ENCODE results near the gene GLI3.

GLI3 gene

DNA sequence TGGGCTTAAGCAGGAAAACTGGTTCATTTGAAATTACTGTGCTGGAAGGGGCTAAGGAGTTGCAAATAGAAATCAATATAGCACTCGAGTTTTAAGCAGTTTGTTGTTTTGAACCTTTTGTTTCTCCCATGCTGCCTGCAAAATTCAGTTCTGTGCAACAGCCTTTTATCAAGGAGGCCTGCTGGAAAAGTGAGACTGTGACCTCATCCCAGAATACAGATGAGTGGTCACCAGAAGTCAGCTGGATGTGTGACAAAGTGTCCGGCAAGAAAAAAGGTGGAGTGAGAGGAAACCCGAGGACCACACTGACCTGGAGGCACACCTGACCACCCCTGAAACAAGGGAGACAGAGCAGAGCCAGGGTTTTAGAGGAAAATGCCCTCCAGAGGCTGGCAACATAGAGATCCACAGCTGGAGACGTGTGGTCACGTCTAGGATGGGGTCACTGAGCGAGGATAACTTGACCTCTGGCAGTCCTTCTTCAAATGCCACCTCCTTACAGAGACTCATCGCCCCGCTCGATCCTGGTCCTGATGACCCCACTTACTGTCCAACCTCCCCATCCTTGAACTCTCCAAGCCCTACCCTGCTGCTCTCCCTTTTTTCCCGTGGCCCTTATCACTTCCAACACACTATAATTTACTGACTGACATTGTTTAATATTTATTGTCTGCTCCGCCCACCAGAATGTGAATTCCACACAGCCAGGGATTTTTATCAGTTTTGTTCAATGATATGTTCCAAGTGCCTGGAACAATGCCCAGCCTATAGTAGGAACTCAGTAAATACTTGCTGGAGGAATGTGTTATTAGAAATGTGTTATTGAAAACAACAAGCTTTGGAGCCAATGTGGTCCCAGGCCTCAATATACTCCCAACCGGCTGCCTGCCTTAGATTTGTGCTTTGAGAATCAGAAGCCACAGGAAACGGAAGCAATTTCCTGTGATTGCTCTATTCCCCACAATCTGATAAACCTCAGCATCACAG, 243.8 kb downstream of the GLI3 start:
- DNase-seq, result no peak

GRCh38 chr7:41984888-41985287, 252.1 kb downstream of the GLI3 start:
- no peak for DNase-seq

GRCh38 chr7:41981046-41982040, 255.7 kb downstream of the GLI3 start:
- DNase-seq, result no peak

GRCh38 chr7:41979834-41980307, 257.1 kb downstream of the GLI3 start:
- DNase-seq, result no peak

DNA sequence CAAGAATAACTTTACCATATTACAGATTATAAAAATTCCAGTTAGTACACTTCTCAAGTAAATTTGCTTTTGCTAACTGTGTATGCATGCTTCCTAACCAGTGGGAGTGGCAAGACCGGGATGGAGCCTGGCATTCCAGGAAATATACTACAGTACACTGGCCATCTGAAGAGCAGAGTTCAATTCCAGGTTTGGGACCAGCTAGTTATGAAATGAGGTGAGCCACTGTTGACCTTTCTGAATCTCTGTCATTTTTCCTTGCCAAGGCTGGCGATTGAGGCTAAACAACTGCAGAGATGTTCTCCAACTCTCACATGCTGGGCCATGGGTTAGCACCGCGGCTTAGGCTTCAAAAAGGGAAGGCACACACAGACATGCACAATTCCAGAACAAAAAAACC, 258.2 kb downstream of the GLI3 start:
- no peak for DNase-seq

DNA sequence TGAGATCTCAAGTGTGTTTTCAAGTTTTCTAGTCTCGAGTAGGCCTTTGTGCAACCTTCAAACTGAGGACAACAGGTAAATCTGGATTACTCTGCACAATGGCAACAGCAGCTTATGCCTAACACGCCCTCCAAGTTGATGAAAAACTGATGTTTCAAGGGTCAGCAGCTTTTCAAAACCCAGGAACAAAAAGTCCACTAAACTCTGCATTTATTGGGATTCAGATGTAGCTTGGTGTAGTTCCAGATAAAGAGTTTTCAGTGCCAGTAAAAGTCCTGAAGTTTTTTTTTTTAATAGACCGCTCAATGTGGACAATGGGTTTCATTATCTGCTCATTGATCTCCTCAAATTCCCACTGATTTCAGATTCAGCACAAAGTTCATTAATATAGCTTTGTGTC, 259.3 kb downstream of the GLI3 start:
- DNase-seq, result no peak

DNA sequence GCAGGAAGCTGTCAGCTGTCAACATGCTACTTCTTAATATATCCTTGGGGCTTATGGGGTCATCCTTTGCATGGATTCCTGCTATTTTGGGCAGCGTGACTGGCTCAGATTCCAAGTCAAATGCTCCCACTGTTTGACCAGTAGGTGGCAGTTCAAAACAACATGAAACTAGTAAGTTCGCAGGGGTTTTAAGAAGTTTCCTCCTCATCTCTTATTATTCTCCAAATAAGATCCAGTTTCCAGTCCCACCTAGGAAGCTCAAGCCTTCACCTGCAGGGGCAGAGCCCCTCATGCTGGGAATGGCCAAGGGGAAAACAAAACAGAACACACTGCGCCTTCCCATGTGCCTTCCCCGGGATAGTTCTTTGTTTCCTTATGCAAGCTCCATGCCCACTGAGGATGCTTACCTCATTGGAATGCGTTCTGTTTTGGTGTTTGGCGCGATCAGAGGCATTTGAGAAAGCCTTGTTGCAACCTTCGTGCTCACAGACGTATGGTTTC, 259.8 kb downstream of the GLI3 start:
- DNase-seq, result peak; percentile 24 to 74

DNA sequence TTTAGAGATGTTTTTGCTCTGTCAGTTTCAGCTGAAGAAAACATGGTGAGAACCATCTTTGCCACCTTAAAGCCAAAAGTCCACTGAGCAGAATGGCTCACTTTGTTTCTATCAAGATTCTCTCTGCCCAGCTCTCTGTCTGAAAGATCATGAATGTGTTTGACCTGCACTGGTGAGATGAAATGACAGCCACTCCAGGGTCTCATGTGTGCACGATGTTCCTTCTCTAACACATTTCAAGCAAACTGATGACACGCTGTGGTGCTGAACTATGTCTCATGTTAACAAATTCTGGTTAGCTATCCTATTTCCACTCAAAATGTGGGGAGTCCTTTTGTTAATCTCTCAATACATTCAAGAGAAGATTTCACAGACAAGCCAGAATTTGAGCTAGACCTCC, 260.6 kb downstream of the GLI3 start:
- no peak for DNase-seq

- DNase-seq, result no peak
Observed at GRCh38 chr7:41975849-41976248, 261.2 kb downstream of the GLI3 start.

DNA sequence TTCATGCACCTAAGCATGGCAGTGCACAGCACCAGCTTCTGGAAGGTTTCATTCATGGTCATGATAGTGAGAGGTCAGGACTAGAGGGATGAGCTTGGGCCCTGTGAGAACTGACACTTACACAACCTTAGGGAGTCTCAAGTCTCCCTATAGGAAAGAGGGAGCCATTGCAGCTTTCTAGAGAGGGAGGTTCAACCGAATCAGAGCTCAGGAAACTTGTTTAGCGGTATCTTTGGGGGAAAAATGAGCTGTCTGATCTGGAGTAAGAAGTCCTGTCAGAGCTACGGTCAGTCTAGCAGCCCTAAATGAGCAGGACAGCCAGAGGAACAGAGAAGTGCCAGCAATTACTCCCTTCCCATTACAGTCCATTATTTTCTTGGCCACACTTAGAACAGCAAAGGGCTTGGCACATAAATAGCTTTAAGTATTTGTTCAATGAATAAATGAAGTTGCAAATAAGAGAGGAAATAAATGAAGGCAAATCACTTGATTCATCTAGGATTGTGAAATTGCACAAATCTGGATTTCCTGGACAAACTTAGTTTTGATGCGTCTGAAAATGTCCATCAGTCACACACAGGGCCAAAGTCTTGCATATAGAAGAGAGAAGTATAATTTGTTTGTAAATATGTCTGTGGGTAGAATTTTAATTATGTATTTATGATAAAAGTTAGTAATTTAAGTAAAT, 262.0 kb downstream of the GLI3 start:
- no peak for DNase-seq

- no peak for DNase-seq
Observed at GRCh38 chr7:41973202-41973730, 263.7 kb downstream of the GLI3 start.

- DNase-seq, result no peak
Observed at GRCh38 chr7:41972776-41973175, 264.2 kb downstream of the GLI3 start.

DNA sequence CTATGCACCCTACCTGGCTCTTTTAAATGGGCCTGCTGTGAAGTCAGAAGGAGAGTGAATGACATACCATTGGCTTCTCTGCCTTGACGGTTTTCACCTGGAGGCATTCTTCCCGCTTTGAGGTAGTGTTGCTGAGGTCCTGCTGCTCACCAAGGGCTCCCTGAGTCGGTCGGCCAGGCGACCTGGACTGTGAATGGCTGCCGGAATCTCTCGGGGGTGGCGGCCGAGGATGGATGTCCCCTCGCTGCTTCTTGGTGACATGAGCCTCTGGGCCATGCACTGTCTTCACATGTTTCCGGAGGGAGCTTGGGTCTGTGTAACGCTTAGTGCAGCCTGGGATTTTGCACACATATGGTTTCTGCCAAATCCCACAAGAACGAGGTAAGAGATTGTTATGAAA, 264.7 kb downstream of the GLI3 start:
- no peak for DNase-seq

GRCh38 chr7:41971640-41972187, 265.3 kb downstream of the GLI3 start:
- DNase-seq, result no peak

DNA sequence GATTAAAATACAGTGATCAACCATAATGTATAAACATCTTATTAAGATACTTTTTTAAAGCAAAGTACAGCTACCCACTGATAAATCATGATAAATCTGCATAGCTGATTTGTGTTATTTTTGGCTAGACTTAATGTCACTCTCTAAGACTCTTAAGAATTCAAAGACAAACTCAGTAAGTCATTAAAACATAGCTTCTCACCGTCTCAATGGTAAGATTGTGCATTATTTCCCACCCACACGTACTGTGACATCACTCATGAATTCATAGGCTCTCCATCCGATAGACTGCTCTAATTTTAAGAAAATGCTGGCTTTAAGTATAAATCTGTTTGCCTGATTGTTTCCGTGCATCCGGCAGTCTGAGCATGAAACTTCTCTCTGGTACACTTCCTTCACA, 266.1 kb downstream of the GLI3 start:
- no peak for DNase-seq

GRCh38 chr7:41969561-41970105, 267.4 kb downstream of the GLI3 start:
- DNase-seq, result no peak

DNA sequence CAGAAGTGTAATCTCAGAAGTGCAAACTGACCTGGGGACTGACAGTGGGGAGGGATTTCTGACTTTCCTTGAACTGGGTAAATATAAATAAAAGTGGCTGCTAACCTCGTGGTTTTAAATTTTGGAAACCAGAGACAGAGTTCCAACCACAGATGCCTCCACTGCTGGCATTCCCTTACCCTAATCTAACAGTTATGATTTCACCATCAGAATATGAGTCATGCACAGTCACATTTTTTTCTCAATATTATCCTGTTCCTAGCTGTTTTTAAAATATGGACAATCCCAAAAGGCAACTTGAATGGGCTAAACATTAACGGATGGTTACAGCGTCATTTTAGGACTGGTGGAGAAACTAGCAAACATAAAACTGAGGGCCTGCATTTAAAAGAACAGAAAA, 269.9 kb downstream of the GLI3 start:
- DNase-seq, result no peak

- DNase-seq, result no peak
Observed at GRCh38 chr7:41965951-41966505, 271.0 kb downstream of the GLI3 start.

DNA sequence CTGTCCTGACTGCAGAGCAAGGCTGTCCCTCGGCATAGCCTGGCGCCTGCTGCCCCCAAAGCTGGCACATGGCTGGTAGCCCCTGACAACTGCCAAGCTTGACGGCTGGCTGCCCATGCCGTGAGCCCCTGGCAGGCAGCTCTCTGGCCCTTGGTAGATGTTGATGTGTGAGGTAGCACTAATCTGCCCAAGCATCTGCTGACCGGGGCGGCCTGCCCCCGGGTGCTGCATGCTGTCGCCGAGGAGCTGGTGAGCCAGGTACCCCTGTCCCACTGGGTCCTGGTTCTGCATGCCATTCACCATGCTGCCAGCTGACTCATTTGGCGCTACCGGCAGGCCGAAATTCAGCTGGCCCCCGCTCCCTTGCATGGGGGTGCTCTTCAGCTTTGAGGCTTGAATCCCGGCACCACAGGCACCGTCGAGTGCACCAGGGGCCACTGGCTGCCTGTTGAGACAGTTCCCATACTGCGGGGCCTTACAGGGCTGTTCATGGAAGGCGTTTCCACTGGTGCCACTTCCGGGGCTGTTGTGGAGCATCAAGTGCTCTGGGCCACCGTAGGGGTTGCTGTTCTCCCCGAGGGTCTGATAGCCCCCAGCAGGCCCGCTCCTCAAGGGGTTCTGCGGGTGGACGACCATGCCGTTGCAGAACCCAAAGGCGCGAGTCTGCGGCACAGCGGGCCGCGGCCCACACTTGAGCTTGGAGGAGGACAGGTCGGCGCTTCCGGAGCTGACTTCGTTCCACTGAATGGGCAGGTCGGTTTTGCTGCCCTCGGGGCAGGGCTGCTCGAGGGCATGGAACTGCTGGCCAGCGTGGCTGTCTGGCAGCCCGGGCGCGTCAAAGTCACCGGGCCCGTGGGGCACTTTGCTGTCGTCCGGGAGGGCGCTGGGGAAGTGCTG, 271.9 kb downstream of the GLI3 start:
- peak in 1 of 2 donors; percentile 19 for DNase-seq

- no peak for DNase-seq
Observed at GRCh38 chr7:41964183-41964753, 272.7 kb downstream of the GLI3 start.
